HFFc6 (cell line): ENCODE results near the gene KRT222. TPM values are rescaled to one million over a fixed set of nuclear protein-coding genes. Genes with fewer than 3 reads are reported as not detected.

Experiments
- DNase-seq: peaks from one replicate; pipeline ENCODE4 v3.0.0-alpha.2; 2018
- H3K27ac Mint-ChIP-seq: 2 replicates; pipeline ENCODE4 v1.8.0; 2020; ENCODE audit warnings: mild to moderate bottlenecking, mixed read lengths
- H3K27me3 Mint-ChIP-seq: 2 replicates; pipeline ENCODE4 v1.8.0; 2021; ENCODE audit warnings: mild to moderate bottlenecking, moderate library complexity, mixed read lengths; ENCODE audit not compliant: insufficient read depth
- H3K36me3 Mint-ChIP-seq: 2 replicates; pipeline ENCODE4 v1.8.0; 2021; ENCODE audit warnings: low read depth, mixed read lengths
- H3K4me1 Mint-ChIP-seq: 2 replicates; pipeline ENCODE4 v1.8.0; 2020; ENCODE audit warnings: low read depth, mixed read lengths
- H3K4me3 Mint-ChIP-seq: 2 replicates; pipeline ENCODE4 v1.8.0; 2020; ENCODE audit warnings: mild to moderate bottlenecking, moderate library complexity, mixed read lengths
- H3K9me3 Mint-ChIP-seq: 2 replicates; pipeline ENCODE4 v1.8.0; 2020; ENCODE audit warnings: mild to moderate bottlenecking, mixed read lengths
- total RNA-seq, 6 experiments: library from RNA; stranded (reverse); fragmentation: NEBNext Ultra II Directional; extraction: Animal tissue kit (Norgen Biotek cat#: 25700); gene quantifications; 2 replicates in 1 of 6; 3 replicates in 5 of 6; pipeline ENCODE4 v1.2.3, GENCODE V29; 2021
- TF ChIP-seq, protein P1 (sequence below): fragments of 200-600 bp; sonication (generic); IDR thresholded peaks from 2 replicates; pipeline ENCODE4 v1.5.0; 2021; ENCODE audit warnings: antibody characterized with exemption, mild to moderate bottlenecking

The KRT222 gene
- total RNA-seq, 6 experiments from 2014 or later = not detected

DNA sequence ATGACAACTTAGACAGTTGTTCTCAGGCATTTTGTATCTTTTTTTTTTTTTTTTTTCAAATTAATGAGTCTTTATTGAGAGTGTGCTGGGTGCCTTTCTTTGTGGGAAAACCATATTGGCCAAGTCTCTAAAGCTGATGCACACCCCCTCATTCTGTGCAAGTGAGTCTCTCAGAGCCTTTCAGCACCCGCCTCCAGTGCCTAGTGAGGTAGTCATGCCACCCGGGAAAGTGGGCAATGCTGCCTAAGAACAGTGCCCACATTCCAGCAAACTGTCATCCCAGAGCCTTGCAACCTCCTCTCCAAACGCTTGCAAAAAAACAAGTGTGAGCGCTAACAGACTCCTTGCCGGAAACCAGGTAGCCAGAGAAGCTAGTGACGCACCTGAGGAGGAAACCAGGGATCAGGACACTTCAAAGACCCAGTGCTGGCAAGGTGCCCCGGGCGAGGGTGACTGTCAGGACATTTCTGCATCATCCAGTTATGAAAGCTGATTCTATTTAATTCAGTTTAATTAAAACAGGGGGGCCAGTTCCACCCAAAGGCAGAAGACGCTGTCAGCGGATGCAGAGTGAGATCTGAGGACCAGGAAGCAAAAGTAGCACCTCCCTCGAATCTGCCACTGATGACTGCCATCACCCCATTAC is 52.3 kb downstream of the KRT222 start:
- Mint-ChIP-seq H3K27ac (no peak overlapping the region), H3K27me3 (peaks cover 44% of the 10 kb centered on the region)

GRCh38 chr17:40611840-40612474 is 53.0 kb downstream of the KRT222 start:
- Mint-ChIP-seq H3K36me3 (no peaks in the 10 kb centered on the region), H3K9me3 (no peaks in the 10 kb centered on the region), H3K27me3 (peaks cover 48% of the 10 kb centered on the region), H3K4me3 (no peak overlapping the region), H3K4me1 (no peaks in the 10 kb centered on the region), H3K27ac (no peak overlapping the region)
- TF ChIP-seq, protein P1, sequence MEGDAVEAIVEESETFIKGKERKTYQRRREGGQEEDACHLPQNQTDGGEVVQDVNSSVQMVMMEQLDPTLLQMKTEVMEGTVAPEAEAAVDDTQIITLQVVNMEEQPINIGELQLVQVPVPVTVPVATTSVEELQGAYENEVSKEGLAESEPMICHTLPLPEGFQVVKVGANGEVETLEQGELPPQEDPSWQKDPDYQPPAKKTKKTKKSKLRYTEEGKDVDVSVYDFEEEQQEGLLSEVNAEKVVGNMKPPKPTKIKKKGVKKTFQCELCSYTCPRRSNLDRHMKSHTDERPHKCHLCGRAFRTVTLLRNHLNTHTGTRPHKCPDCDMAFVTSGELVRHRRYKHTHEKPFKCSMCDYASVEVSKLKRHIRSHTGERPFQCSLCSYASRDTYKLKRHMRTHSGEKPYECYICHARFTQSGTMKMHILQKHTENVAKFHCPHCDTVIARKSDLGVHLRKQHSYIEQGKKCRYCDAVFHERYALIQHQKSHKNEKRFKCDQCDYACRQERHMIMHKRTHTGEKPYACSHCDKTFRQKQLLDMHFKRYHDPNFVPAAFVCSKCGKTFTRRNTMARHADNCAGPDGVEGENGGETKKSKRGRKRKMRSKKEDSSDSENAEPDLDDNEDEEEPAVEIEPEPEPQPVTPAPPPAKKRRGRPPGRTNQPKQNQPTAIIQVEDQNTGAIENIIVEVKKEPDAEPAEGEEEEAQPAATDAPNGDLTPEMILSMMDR = no peak
- no peak for DNase-seq

More for the DNA sequence above, 52.3 kb downstream of the KRT222 start:
- TF ChIP-seq, protein P1 = no peak
- H3K4me3 Mint-ChIP-seq = no peak overlapping the region
- no peak for DNase-seq
- no peaks in the 10 kb centered on the region for H3K4me1 Mint-ChIP-seq
- no peaks in the 10 kb centered on the region for H3K9me3 Mint-ChIP-seq
- H3K36me3 Mint-ChIP-seq = no peaks in the 10 kb centered on the region

DNA sequence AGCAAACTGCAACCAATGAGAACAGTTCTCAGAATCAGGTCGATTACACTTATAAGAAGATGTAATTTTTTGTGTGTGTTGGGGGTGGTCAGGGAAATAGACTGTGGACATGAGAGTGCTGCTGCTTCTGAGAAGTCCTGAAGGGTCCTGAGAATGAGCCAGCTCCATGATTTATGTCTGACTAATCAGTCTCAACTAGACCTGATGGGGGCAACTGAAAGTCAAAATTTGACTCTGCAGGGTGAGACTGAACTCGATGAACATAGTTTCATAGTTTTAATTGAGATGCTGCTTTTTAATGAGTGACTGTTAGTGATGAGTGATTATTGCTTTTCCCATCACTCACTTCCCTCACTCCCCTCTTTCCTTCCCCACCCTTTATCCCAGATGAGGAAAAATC is 54.6 kb downstream of the KRT222 start:
- TF ChIP-seq, protein P1 = no peak
- no peaks in the 10 kb centered on the region for H3K36me3 Mint-ChIP-seq
- H3K27me3 Mint-ChIP-seq = peaks cover 36% of the 10 kb centered on the region
- no peaks in the 10 kb centered on the region for H3K9me3 Mint-ChIP-seq
- no peak for DNase-seq
- H3K4me3 Mint-ChIP-seq = no peak overlapping the region
- H3K27ac Mint-ChIP-seq = no peak overlapping the region
- no peaks in the 10 kb centered on the region for H3K4me1 Mint-ChIP-seq

DNA sequence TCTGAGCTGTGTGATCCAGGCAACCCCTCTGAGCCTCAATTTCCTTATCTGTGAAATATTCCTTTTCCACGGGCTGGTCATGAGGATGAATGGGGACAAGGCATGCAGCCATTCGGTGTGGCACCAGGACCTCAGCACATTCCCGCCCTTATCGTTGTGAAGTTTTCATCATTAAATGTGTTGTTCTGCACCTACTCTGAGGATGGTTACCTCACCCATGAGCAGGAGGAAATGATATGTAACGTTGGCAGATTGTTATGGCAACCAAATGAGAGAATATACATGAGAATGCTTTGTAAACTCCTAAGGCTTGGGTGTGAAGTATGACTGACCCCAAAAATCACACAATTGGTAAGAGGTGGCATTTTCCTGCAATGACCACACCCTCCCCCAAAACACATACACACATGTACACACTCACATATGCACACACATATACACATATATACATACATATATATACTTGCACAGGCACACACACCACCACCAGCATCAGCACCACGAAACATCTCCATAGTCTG is 56.9 kb downstream of the KRT222 start:
- no peak for DNase-seq
- no peak overlapping the region for H3K4me3 Mint-ChIP-seq
- no peak overlapping the region for H3K27ac Mint-ChIP-seq

GRCh38 chr17:40607641-40608040 is 57.3 kb downstream of the KRT222 start:
- Mint-ChIP-seq H3K36me3 (no peaks in the 10 kb centered on the region), H3K27me3 (peaks cover 31% of the 10 kb centered on the region), H3K9me3 (no peaks in the 10 kb centered on the region), H3K27ac (no peak overlapping the region), H3K4me3 (no peak overlapping the region), H3K4me1 (no peaks in the 10 kb centered on the region)
- TF ChIP-seq, protein P1 = no peak
- DNase-seq = no peak

More for the DNA sequence above, 56.9 kb downstream of the KRT222 start:
- TF ChIP-seq, protein P1 = no peak
- no peaks in the 10 kb centered on the region for H3K36me3 Mint-ChIP-seq
- no peaks in the 10 kb centered on the region for H3K4me1 Mint-ChIP-seq
- H3K27me3 Mint-ChIP-seq = peaks cover 33% of the 10 kb centered on the region
- H3K9me3 Mint-ChIP-seq = no peaks in the 10 kb centered on the region
